Measurements from ENCODE around the gene GLI3.

GLI3 gene

DNA sequence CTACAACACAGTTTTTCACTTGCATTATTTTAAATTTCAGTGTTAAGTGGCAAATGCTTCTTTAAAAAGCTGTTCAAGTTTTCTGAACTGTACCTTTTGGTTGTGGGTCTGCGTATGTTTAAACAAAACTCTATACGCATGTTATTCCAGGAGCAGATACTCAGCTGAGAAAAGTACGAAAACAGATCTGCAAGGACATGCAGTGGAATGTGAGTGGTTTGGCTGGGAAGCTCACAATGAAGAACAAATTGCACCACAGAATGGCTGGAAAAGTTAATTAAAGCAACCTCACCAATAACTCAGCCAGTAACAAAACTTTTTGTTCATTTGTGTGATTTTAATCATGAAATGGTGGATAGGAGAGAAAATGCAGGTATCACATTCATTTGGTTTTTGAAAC is 17.6 kb downstream of the GLI3 start:
- Histone ChIP-seq H3K4me2 (ENCODE audit: low read length) (no peak overlapping the region), H3K27ac (ENCODE audit: low read length) (no peak overlapping the region), H3K36me3 (replicated peaks; ENCODE audit: low read depth, low read length) (no peaks in the 10 kb centered on the region), H4K20me1 (ENCODE audit: insufficient read depth, low read length) (no peaks in the 10 kb centered on the region), H3K9ac (ENCODE audit: low read length) (no peak overlapping the region), H3K4me3 (ENCODE audit: low read length) (no peak overlapping the region), H3K9me3 (ENCODE audit: insufficient read depth, low read length) (no peaks in the 10 kb centered on the region), H2AFZ (ENCODE audit: low read depth, low read length) (no peak overlapping the region), H3K27me3 (ENCODE audit: low read depth, low read length) (no peaks in the 10 kb centered on the region), H3K79me2 (ENCODE audit: low read length) (no peaks in the 10 kb centered on the region), H3K4me1 (ENCODE audit: low read length) (no peaks in the 10 kb centered on the region)
- TF ChIP-seq EZH2phosphoT487 (IDR thresholded peaks at IDR 0.05; ENCODE audit: low read depth), result no peak
- TF ChIP-seq, protein P1, sequence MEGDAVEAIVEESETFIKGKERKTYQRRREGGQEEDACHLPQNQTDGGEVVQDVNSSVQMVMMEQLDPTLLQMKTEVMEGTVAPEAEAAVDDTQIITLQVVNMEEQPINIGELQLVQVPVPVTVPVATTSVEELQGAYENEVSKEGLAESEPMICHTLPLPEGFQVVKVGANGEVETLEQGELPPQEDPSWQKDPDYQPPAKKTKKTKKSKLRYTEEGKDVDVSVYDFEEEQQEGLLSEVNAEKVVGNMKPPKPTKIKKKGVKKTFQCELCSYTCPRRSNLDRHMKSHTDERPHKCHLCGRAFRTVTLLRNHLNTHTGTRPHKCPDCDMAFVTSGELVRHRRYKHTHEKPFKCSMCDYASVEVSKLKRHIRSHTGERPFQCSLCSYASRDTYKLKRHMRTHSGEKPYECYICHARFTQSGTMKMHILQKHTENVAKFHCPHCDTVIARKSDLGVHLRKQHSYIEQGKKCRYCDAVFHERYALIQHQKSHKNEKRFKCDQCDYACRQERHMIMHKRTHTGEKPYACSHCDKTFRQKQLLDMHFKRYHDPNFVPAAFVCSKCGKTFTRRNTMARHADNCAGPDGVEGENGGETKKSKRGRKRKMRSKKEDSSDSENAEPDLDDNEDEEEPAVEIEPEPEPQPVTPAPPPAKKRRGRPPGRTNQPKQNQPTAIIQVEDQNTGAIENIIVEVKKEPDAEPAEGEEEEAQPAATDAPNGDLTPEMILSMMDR (IDR thresholded peaks at IDR 0.05; ENCODE audit: low read depth, low read length), result no peak

DNA sequence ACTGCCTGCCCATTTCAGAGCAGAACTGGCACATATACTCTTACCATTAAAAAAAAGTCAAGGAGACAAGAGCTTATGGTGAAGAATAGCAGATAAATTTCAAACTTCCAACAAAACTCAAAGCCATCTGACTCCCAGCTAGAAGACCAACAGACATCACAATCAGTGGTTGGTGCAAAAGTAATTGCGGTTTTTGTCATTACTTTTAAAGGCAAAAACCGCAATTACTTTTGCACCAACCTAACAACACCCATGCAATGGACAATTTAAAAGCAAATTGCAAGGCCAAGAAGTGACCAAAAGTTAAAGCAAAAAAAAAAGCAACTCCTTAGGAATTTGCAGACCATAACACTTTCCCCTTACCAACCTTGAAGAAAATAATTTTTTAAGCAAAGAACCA is 18.8 kb downstream of the GLI3 start:
- H2AFZ ChIP-seq (ENCODE audit: low read depth, low read length), result no peak overlapping the region
- H4K20me1 ChIP-seq (ENCODE audit: insufficient read depth, low read length), result no peaks in the 10 kb centered on the region
- H3K36me3 ChIP-seq (replicated peaks; ENCODE audit: low read depth, low read length), result no peaks in the 10 kb centered on the region
- H3K9ac ChIP-seq (ENCODE audit: low read length), result no peak overlapping the region
- H3K4me1 ChIP-seq (ENCODE audit: low read length), result no peaks in the 10 kb centered on the region
- H3K27ac ChIP-seq (ENCODE audit: low read length), result no peak overlapping the region
- no peaks in the 10 kb centered on the region for H3K27me3 ChIP-seq (ENCODE audit: low read depth, low read length)
- H3K4me2 ChIP-seq (ENCODE audit: low read length), result no peak overlapping the region
- H3K79me2 ChIP-seq (ENCODE audit: low read length), result no peaks in the 10 kb centered on the region
- TF ChIP-seq, protein P1 (IDR thresholded peaks at IDR 0.05; ENCODE audit: low read depth, low read length), result no peak
- TF ChIP-seq EZH2phosphoT487 (IDR thresholded peaks at IDR 0.05; ENCODE audit: low read depth), result no peak
- no peak overlapping the region for H3K4me3 ChIP-seq (ENCODE audit: low read length)
- H3K9me3 ChIP-seq (ENCODE audit: insufficient read depth, low read length), result no peaks in the 10 kb centered on the region

DNA sequence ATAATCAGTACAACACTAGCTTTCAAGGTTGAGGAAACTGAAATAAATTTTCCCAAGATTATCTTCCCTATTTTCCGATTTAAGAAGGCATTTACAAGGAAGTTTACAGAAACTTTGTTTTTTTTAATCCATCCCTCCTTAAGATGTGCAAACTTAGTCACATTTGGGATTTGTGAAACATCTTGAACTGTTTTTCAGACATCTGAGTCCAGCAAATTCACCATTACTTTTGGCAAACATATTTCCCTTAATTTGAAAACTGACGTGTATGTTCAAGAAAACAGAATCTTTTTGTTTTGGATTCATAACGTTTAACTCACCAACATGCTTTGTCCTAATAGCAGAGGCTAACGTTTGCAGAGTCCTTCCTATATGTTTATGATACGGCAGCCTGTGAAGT is 19.5 kb downstream of the GLI3 start:
- TF ChIP-seq EZH2phosphoT487 (IDR thresholded peaks at IDR 0.05; ENCODE audit: low read depth), result no peak
- TF ChIP-seq, protein P1 (IDR thresholded peaks at IDR 0.05; ENCODE audit: low read depth, low read length), result no peak
- H3K4me2 ChIP-seq (ENCODE audit: low read length), result no peak overlapping the region
- H3K27ac ChIP-seq (ENCODE audit: low read length), result no peak overlapping the region
- no peak overlapping the region for H3K4me3 ChIP-seq (ENCODE audit: low read length)
- no peaks in the 10 kb centered on the region for H3K79me2 ChIP-seq (ENCODE audit: low read length)
- no peak overlapping the region for H2AFZ ChIP-seq (ENCODE audit: low read depth, low read length)
- no peaks in the 10 kb centered on the region for H3K27me3 ChIP-seq (ENCODE audit: low read depth, low read length)
- no peaks in the 10 kb centered on the region for H3K36me3 ChIP-seq (replicated peaks; ENCODE audit: low read depth, low read length)
- no peaks in the 10 kb centered on the region for H4K20me1 ChIP-seq (ENCODE audit: insufficient read depth, low read length)
- no peak overlapping the region for H3K9ac ChIP-seq (ENCODE audit: low read length)
- H3K9me3 ChIP-seq (ENCODE audit: insufficient read depth, low read length), result no peaks in the 10 kb centered on the region
- no peaks in the 10 kb centered on the region for H3K4me1 ChIP-seq (ENCODE audit: low read length)

DNA sequence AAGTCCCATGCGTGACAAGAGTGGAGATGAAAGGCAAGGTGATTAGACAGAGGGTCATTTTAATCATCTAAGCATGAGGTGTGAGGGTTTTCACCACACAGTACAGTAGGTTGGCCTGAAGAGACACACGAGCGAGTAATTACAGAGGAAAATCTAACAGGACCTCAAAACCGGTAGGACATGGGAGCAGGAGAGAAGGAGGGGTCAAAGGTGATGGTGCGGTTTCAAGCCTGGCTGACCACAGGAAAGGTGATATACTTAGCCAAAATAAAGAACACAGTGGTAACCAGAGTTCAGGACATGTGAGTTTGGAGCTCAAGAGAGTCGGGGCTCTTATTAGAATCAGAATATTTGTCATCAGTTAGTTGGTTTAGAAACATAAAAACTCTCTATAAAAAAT is 20.0 kb downstream of the GLI3 start:
- no peaks in the 10 kb centered on the region for H3K36me3 ChIP-seq (replicated peaks; ENCODE audit: low read depth, low read length)
- H3K4me1 ChIP-seq (ENCODE audit: low read length), result no peaks in the 10 kb centered on the region
- H3K4me3 ChIP-seq (ENCODE audit: low read length), result no peak overlapping the region
- no peak overlapping the region for H3K9ac ChIP-seq (ENCODE audit: low read length)
- no peaks in the 10 kb centered on the region for H3K9me3 ChIP-seq (ENCODE audit: insufficient read depth, low read length)
- H4K20me1 ChIP-seq (ENCODE audit: insufficient read depth, low read length), result no peaks in the 10 kb centered on the region
- H3K4me2 ChIP-seq (ENCODE audit: low read length), result no peak overlapping the region
- no peaks in the 10 kb centered on the region for H3K27me3 ChIP-seq (ENCODE audit: low read depth, low read length)
- H2AFZ ChIP-seq (ENCODE audit: low read depth, low read length), result no peak overlapping the region
- no peak for TF ChIP-seq EZH2phosphoT487 (IDR thresholded peaks at IDR 0.05; ENCODE audit: low read depth)
- TF ChIP-seq, protein P1 (IDR thresholded peaks at IDR 0.05; ENCODE audit: low read depth, low read length), result no peak
- H3K27ac ChIP-seq (ENCODE audit: low read length), result no peak overlapping the region
- no peaks in the 10 kb centered on the region for H3K79me2 ChIP-seq (ENCODE audit: low read length)

All from OCI-LY3 (cell line).